Loucy (cell line): Measurements from ENCODE around the gene MMP24.
A peak's percentile ranks its signal among the peaks of the same experiment; 100 is the strongest.

Source experiments
- H2AFZ ChIP-seq: fragments of 200-600 bp; sonication (generic); 2 replicates; pipeline ENCODE4 v1.6.0; 2016; ENCODE audit warnings: antibody characterized with exemption, mild to moderate bottlenecking, low read length, moderate library complexity
- H3F3A ChIP-seq: fragments of 200-600 bp; 2 replicates; pipeline ENCODE4 v1.6.0; 2016; ENCODE audit warnings: antibody characterized with exemption, low read depth, mild to moderate bottlenecking
- H3K27me3 ChIP-seq: fragments of 200-600 bp; sonication (generic); 2 replicates; pipeline ENCODE4 v1.6.1; 2014; ENCODE audit warnings: low read length, mild to moderate bottlenecking; ENCODE audit not compliant: insufficient read depth, poor library complexity, severe bottlenecking
- H3K36me3 ChIP-seq: fragments of 200-600 bp; sonication (generic); 2 replicates; pipeline ENCODE4 v1.6.1; 2016; ENCODE audit warnings: low read length; ENCODE audit not compliant: insufficient read depth
- H3K4me1 ChIP-seq: fragments of 200-600 bp; sonication (generic); 2 replicates; pipeline ENCODE4 v1.5.1; 2014; ENCODE audit warnings: low read length, mild to moderate bottlenecking; ENCODE audit not compliant: insufficient read depth, poor library complexity, severe bottlenecking
- H3K4me2 ChIP-seq: fragments of 200-600 bp; sonication (generic); 2 replicates; pipeline ENCODE4 v1.6.0; 2014; ENCODE audit warnings: antibody characterized with exemption, low read length, low read depth, mild to moderate bottlenecking; ENCODE audit not compliant: poor library complexity, severe bottlenecking
- H3K4me3 ChIP-seq: fragments of 200-600 bp; sonication (generic); 2 replicates; pipeline ENCODE4 v1.5.1; 2014; ENCODE audit warnings: low read length, mild to moderate bottlenecking, mixed read lengths; ENCODE audit not compliant: poor library complexity, severe bottlenecking
- H3K79me2 ChIP-seq: fragments of 200-600 bp; sonication (generic); 2 replicates; pipeline ENCODE4 v1.6.1; 2014; ENCODE audit warnings: low read length; ENCODE audit not compliant: insufficient read depth
- H3K9ac ChIP-seq: fragments of 200-600 bp; sonication (generic); 2 replicates; pipeline ENCODE4 v1.6.0; 2014; ENCODE audit warnings: mild to moderate bottlenecking, low read depth, low read length, moderate library complexity; ENCODE audit not compliant: poor library complexity, severe bottlenecking
- H3K9me2 ChIP-seq: fragments of 200-600 bp; sonication (generic); replicated peaks from 2 replicates; pipeline ENCODE4 v1.6.1; 2016; ENCODE audit warnings: low read depth, low read length, mixed read lengths
- H3K9me3 ChIP-seq: fragments of 200-600 bp; sonication (generic); 2 replicates; pipeline ENCODE4 v1.6.1; 2014; ENCODE audit warnings: mild to moderate bottlenecking, antibody characterized with exemption, low read length, low read depth; ENCODE audit not compliant: insufficient read depth
- H4K20me1 ChIP-seq: fragments of 200-600 bp; sonication (generic); 2 replicates; pipeline ENCODE4 v1.6.0; 2014; ENCODE audit warnings: antibody characterized with exemption, low read length, mild to moderate bottlenecking; ENCODE audit not compliant: insufficient read depth, poor library complexity, severe bottlenecking
- CTCF ChIP-seq: fragments of 200-600 bp; sonication (generic); conservative IDR thresholded peaks from 2 replicates; pipeline ENCODE4 v1.5.1; 2014; ENCODE audit warnings: mild to moderate bottlenecking, antibody characterized with exemption, low read length
- EZH2phosphoT487 ChIP-seq: fragments of 200-600 bp; IDR thresholded peaks from 2 replicates; pipeline ENCODE4 v1.6.1; 2018; ENCODE audit warnings: antibody characterized with exemption, mild to moderate bottlenecking, moderate library complexity, borderline replicate concordance

MMP24 gene

DNA sequence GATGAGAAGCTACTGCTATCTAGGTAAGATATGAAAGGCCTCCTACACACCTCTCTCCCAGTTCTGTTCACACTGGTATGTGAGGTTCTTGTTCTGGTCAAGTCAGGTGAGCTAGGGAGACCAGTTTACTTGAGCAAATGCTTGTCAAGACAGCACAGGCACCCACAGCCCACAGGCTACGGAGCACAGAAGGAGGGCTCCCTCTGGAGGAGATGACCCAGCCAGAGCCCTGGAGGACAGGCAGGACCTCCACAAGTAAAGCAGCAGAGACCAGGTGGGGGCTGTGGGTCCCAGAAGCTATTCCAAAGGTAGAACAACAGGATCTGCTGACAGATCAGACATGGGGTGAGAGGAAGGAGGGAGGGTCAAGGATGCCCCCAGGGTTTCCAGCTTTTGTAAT lies 38.3 kb downstream of the MMP24 start:
- Histone ChIP-seq H3K4me2 (no peak overlapping the region), H3F3A (no peaks in the 10 kb centered on the region), H3K4me1 (no peaks in the 10 kb centered on the region), H3K9me3 (no peaks in the 10 kb centered on the region), H3K79me2 (no peaks in the 10 kb centered on the region), H2AFZ (no peak overlapping the region), H4K20me1 (no peaks in the 10 kb centered on the region), H3K9ac (no peak overlapping the region), H3K36me3 (no peaks in the 10 kb centered on the region), H3K27me3 (no peaks in the 10 kb centered on the region), H3K9me2 (no peaks in the 10 kb centered on the region), H3K4me3 (no peak overlapping the region)
- TF ChIP-seq CTCF (peak; percentile 50), EZH2phosphoT487 (no peak)

GRCh38 chr20:35267092-35267491 lies 40.6 kb downstream of the MMP24 start:
- Histone ChIP-seq H3F3A (no peaks in the 10 kb centered on the region), H3K36me3 (no peaks in the 10 kb centered on the region), H4K20me1 (no peaks in the 10 kb centered on the region), H3K9me2 (no peaks in the 10 kb centered on the region), H3K4me1 (no peaks in the 10 kb centered on the region), H3K4me2 (no peak overlapping the region), H3K79me2 (no peaks in the 10 kb centered on the region), H3K9ac (no peak overlapping the region), H3K9me3 (no peaks in the 10 kb centered on the region), H3K4me3 (no peak overlapping the region), H2AFZ (no peak overlapping the region), H3K27me3 (no peaks in the 10 kb centered on the region)
- TF ChIP-seq CTCF (no peak), EZH2phosphoT487 (no peak)

- no peaks in the 10 kb centered on the region for H3K4me1 ChIP-seq
- H3K9me3 ChIP-seq, result no peaks in the 10 kb centered on the region
- H3K9me2 ChIP-seq, result no peaks in the 10 kb centered on the region
- no peaks in the 10 kb centered on the region for H3F3A ChIP-seq
- H3K9ac ChIP-seq, result no peak overlapping the region
- TF ChIP-seq CTCF, result peak; percentile 86
- no peak for TF ChIP-seq EZH2phosphoT487
- no peak overlapping the region for H2AFZ ChIP-seq
- no peaks in the 10 kb centered on the region for H3K79me2 ChIP-seq
- H3K36me3 ChIP-seq, result no peaks in the 10 kb centered on the region
- H3K4me2 ChIP-seq, result no peak overlapping the region
- no peak overlapping the region for H3K4me3 ChIP-seq
- H4K20me1 ChIP-seq, result no peaks in the 10 kb centered on the region
- no peaks in the 10 kb centered on the region for H3K27me3 ChIP-seq
These were observed 42.7 kb downstream of the MMP24 start for GRCh38 chr20:35269055-35269781.
